ENCODE data around the gene PDK2. TPM values are rescaled to one million over a fixed set of nuclear protein-coding genes. Genes with fewer than 3 reads are reported as not detected.
A peak's percentile ranks its signal among the peaks of the same experiment; 100 is the strongest.

Gene PDK2
- total and polyA plus RNA-seq, 10 of the 15 experiments (the other 5 are each of a cell fraction or from before 2014, with no cell fraction given), result 0.98 to 22.6 (median 12.3) TPM

- no peaks in the 10 kb centered on the region for H3K27me3 ChIP-seq (replicated peaks in 1 of 2; ENCODE audit: control insufficient read depth in 2 of 2, insufficient read depth in 2 of 2, low read length in 1 of 2)
- H3K4me3 ChIP-seq, result peak overlapping the region; percentile 95
- in situ Hi-C loops (cut with MboI) (no loop called here), intact Hi-C loops (cut with micrococcal nuclease; ENCODE audit: unreplicated experiment) (loop anchor here (5.0 kb wide), 1 partner anchor 52 kb away; the partner anchor contains the start of gene PDK2)
- peaks cover 49% of the 10 kb centered on the region for H3K4me1 ChIP-seq (ENCODE audit: control insufficient read depth, insufficient read depth, low read length)
- ChIA-PET POLR2A (interaction anchor here (1.4 to 2.7 kb wide), 5 partner anchors 9 to 159 kb away, joined by 3 to 18 read pairs (median 5); no protein-coding TSS in a partner anchor), RAD21 (ENCODE audit: unreplicated experiment) (interaction anchor here (0.7 to 2.9 kb wide), 5 partner anchors 12 to 19 kb away, joined by 4 to 19 read pairs (median 6); partner anchors contain the start of gene SAMD14), SMC1A (ENCODE audit: uncharacterized antibody, unreplicated experiment) (interaction anchor here (1.0 to 3.6 kb wide), 4 partner anchors 12 to 55 kb away, joined by 3 to 31 read pairs (median 4); no protein-coding TSS in a partner anchor), CTCF (interaction anchor here (1.2 to 9.3 kb wide), 3 partner anchors 12 to 55 kb away, joined by 4 to 99 read pairs (median 15); no protein-coding TSS in a partner anchor)
- no peaks in the 10 kb centered on the region; the same call in none of the 2 replicates for H4K20me1 ChIP-seq (ENCODE audit: control insufficient read depth, insufficient read depth)
- peak overlapping the region; percentile 88 for H3K9ac ChIP-seq (ENCODE audit: control insufficient read depth, insufficient read depth, low read length)
- ATAC-seq, result 0 out of 3 replicates have a peak, but pooled peaks have one; percentile 1
- no peak for FAIRE-seq
- no peak for DNase-seq (ENCODE audit: low read depth, low spot score)
- H3K9me3 ChIP-seq (replicated peaks; ENCODE audit: control insufficient read depth, insufficient read depth, low read length), result no peaks in the 10 kb centered on the region
- peaks cover 4 to 12% of the 10 kb centered on the region in 2 experiments for H3K36me3 ChIP-seq (ENCODE audit: control insufficient read depth in 2 of 2, insufficient read depth in 2 of 2, low read length in 1 of 2)
- BruUV-seq (replicated peaks), result TSS peak; percentile 57
- peak overlapping the region; percentile 89 for H3K27ac ChIP-seq (ENCODE audit: control insufficient read depth, insufficient read depth)
- H3K4me2 ChIP-seq (ENCODE audit: control insufficient read depth, insufficient read depth), result peak overlapping the region; percentile 44
- no peak overlapping the region for H2AFZ ChIP-seq (ENCODE audit: control insufficient read depth, low read depth, low read length)
- 2% methylated on average over 97 of the region's 123 CpGs for WGBS (ENCODE audit: insufficient coverage, insufficient replicate concordance, low lambda C conversion rate, missing lambda C conversion rate)
- peaks cover 70% of the 10 kb centered on the region for H3K79me2 ChIP-seq (ENCODE audit: control insufficient read depth, insufficient read depth, low read length)
- peak; percentile 68; the same call in 1 of the 2 replicates for TF ChIP-seq CHD1 (IDR thresholded peaks at IDR 0.05; ENCODE audit: low read depth, low read length)
- no peak for TF ChIP-seq EP300 (IDR thresholded peaks at IDR 0.05; ENCODE audit: borderline replicate concordance in 1 of 2, control insufficient read depth in 1 of 2, low read depth in 2 of 2, low read length in 2 of 2)
- no peak for TF ChIP-seq KAT2A (conservative IDR thresholded peaks at IDR 0.05; ENCODE audit: control insufficient read depth, low read depth, low read length)
- TF ChIP-seq ASH2L (IDR thresholded peaks at IDR 0.05; ENCODE audit: borderline replicate concordance, low read depth), result no peak
- peak; percentile 5; the same call in 1 of the 2 replicates for TF ChIP-seq TAF1 (IDR thresholded peaks at IDR 0.05; ENCODE audit: borderline replicate concordance, low read depth, low read length)
- TF ChIP-seq FOXK2 (IDR thresholded peaks at IDR 0.05), result no peak
- TF ChIP-seq IRF4 (IDR thresholded peaks at IDR 0.05; ENCODE audit: low read depth, low read length), result no peak
- peak; percentile 10; the same call in 1 of the 2 replicates for TF ChIP-seq E2F4 (IDR thresholded peaks at IDR 0.05; ENCODE audit: low read depth, low read length)
- TF ChIP-seq CREM (IDR thresholded peaks at IDR 0.05; ENCODE audit: low read depth), result no peak
- no peak for TF ChIP-seq HDAC6 (IDR thresholded peaks at IDR 0.05; ENCODE audit: unreplicated experiment)
- TF ChIP-seq E4F1 (IDR thresholded peaks at IDR 0.05; ENCODE audit: borderline replicate concordance, partially characterized antibody), result no peak
- peak; percentile 62 for TF ChIP-seq IKZF1 (conservative IDR thresholded peaks at IDR 0.05)
- TF ChIP-seq NBN (IDR thresholded peaks at IDR 0.05), result no peak
- TF ChIP-seq BHLHE40 (IDR thresholded peaks at IDR 0.05; ENCODE audit: borderline replicate concordance in 1 of 2, low read depth in 2 of 2, low read length in 1 of 2), result peak; percentile 7 to 58; a peak in 1 of 4 replicates
- no peak for TF ChIP-seq KDM1A (IDR thresholded peaks at IDR 0.05; ENCODE audit: borderline replicate concordance)
- no peak for TF ChIP-seq SIX5 (IDR thresholded peaks at IDR 0.05; ENCODE audit: low read depth, low read length, severe bottlenecking)
- peak; percentile 29; the same call in 1 of the 2 replicates for TF ChIP-seq NR2F1 (conservative IDR thresholded peaks at IDR 0.05)
- TF ChIP-seq CBX3 (IDR thresholded peaks at IDR 0.05; ENCODE audit: borderline replicate concordance, low read depth), result no peak
- no peak for TF ChIP-seq CHD2 (IDR thresholded peaks at IDR 0.05; ENCODE audit: borderline replicate concordance, low read depth, low read length)
- TF ChIP-seq IKZF2 (IDR thresholded peaks at IDR 0.05), result no peak
Measured at GRCh38 chr17:50149417-50150353, 54.5 kb downstream of the PDK2 start.
